ENCODE data around the gene CIP2A. TPM values are rescaled to one million over a fixed set of nuclear protein-coding genes. Genes with fewer than 3 reads are reported as not detected.

The CIP2A gene
- total RNA-seq (2012; rRNA removed) (27.8 and 31.7 TPM in 2 replicates), polyA plus RNA-seq (2012; rRNA removed) (8.5 and 11.9 TPM in 2 replicates), Bru-seq, nascent RNA (percentile 57 among the genes with signal in this experiment), BruChase-seq, experiment 1, labeled RNA remaining after a 6-hour chase (percentile 49 among the genes with signal in this experiment), BruChase-seq, experiment 2, labeled RNA remaining after a 2-hour chase (percentile 50 among the genes with signal in this experiment)
- 1.7 and 3.1 TPM in 2 replicates for polyA plus RNA-seq (2012; cell fraction: cytosol; rRNA removed)
- polyA plus RNA-seq (2012; cell fraction: nucleus; rRNA removed; ENCODE audit: low replicate concordance): 1.7 and 4.7 TPM in 2 replicates
- long read RNA-seq, partial matches to known transcripts: 6 of 7 reads
- long read RNA-seq, other reads (novel, unspliced or antisense): 1 of 7 reads

- Histone ChIP-seq H2BK120ac (ENCODE audit: low read depth, low read length) (peak within 1 kb of the TSS; percentile 82), H3K56ac (ENCODE audit: extremely low read depth, insufficient read depth, low read length) (peak within 1 kb of the TSS; percentile 92), H3K36me3 (ENCODE audit: control insufficient read depth, insufficient read depth, low read length) (no peaks in the 10 kb centered on the region), H4K5ac (ENCODE audit: low read depth, low read length) (peak within 1 kb of the TSS; percentile 95), H2AK9ac (replicated peaks; ENCODE audit: low read depth, low read length, poor library complexity) (peak within 1 kb of the TSS; percentile 60), H2BK20ac (ENCODE audit: low read depth, low read length) (no peak within 1 kb of the TSS), H3K4me3 (ENCODE audit: insufficient read depth, low read depth, low read length) (peak within 1 kb of the TSS; percentile 70), H3K4me2 (ENCODE audit: low read depth, low read length) (peak within 1 kb of the TSS; percentile 85), H2BK15ac (ENCODE audit: low read depth, low read length) (peak within 1 kb of the TSS; percentile 6; the same call in 1 of the 3 replicates), H3K23ac (ENCODE audit: low read depth, low read length) (peak within 1 kb of the TSS; percentile 95), H3K14ac (replicated peaks; ENCODE audit: low read depth, low read length) (peak within 1 kb of the TSS; percentile 97), H4K8ac (ENCODE audit: low read depth in 2 of 2, low read length in 2 of 2) (peak within 1 kb of the TSS; percentile 89 to 96), H3K79me1 (ENCODE audit: low read depth in 1 of 2, low read length in 2 of 2) (peaks cover 2 to 31% of the 10 kb centered on the region in 2 experiments; a peak in 3 of 4 replicates), H3K9ac (ENCODE audit: low read depth, low read length) (peak within 1 kb of the TSS; percentile 97), H4K91ac (ENCODE audit: insufficient read depth, low read depth, low read length) (peak within 1 kb of the TSS; percentile 97), H2AFZ (replicated peaks; ENCODE audit: low read length, poor library complexity) (peak within 1 kb of the TSS; percentile 98), H4K20me1 (ENCODE audit: insufficient read depth, low read length) (no peaks in the 10 kb centered on the region), H3K9me1 (ENCODE audit: insufficient read depth, low read length) (no peaks in the 10 kb centered on the region), H3K4ac (ENCODE audit: low read depth, low read length) (peak within 1 kb of the TSS; percentile 98), H3K9me3 (ENCODE audit: control insufficient read depth, insufficient read depth, low read length) (no peaks in the 10 kb centered on the region), H3K27me3 (ENCODE audit: control insufficient read depth, insufficient read depth, low read length) (no peaks in the 10 kb centered on the region), H3K4me1 (ENCODE audit: control insufficient read depth, insufficient read depth, low read length) (no peaks in the 10 kb centered on the region), H2BK5ac (ENCODE audit: low read depth, low read length, poor library complexity, severe bottlenecking) (peak within 1 kb of the TSS; percentile 96), H3K18ac (ENCODE audit: low read depth, low read length) (peak within 1 kb of the TSS; percentile 95), H2AK5ac (ENCODE audit: low read depth, low read length) (peak within 1 kb of the TSS; percentile 23; the same call in 1 of the 2 replicates), H3K27ac (ENCODE audit: insufficient read depth, low read length) (peak within 1 kb of the TSS; percentile 92)
- DNase-seq (peak; percentile 94), ATAC-seq (ENCODE audit: low read depth) (peak; percentile 97)
- ChIA-PET POLR2A (ENCODE audit: unreplicated experiment) (interaction anchor here (0.6 kb wide), 1 partner anchor 24 kb away, joined by 3 read pairs; no protein-coding TSS in a partner anchor), CTCF (interaction anchor here (0.9 to 1.1 kb wide), 2 partner anchors 12 to 13 kb away, joined by 3 read pairs; no protein-coding TSS in a partner anchor)
- WGBS, 2 experiments (ENCODE audit: extremely low coverage in 2 of 2, insufficient read length in 1 of 2): 0% methylated on average over 6 of the region's 59 CpGs; no CpG with 5 or more reads in 1 of the 2 experiments
- in situ Hi-C loops (cut with MboI; ENCODE audit: low sequenced_read_pairs) (no loop called here), intact Hi-C loops (cut with micrococcal nuclease) (no loop called here), dilution Hi-C loops (cut with HindIII; ENCODE audit: low sequenced_read_pairs, unreplicated experiment) (no loop called here)
- TSS peak; percentile 92 for BruUV-seq (replicated peaks)
- TF ChIP-seq ELK1 (IDR thresholded peaks at IDR 0.05; ENCODE audit: borderline replicate concordance, low read depth, low read length) (no peak), CTCF (conservative IDR thresholded peaks at IDR 0.05; ENCODE audit: low read depth, low read length) (no peak), RFX5 (IDR thresholded peaks at IDR 0.05; ENCODE audit: low read depth, low read length) (no peak), POLR2A (IDR thresholded peaks at IDR 0.05; ENCODE audit: low read depth, low read length) (peak; percentile 95), RCOR1 (IDR thresholded peaks at IDR 0.05; ENCODE audit: insufficient replicate concordance, low read length) (no peak), NFE2L2 (IDR thresholded peaks at IDR 0.05; ENCODE audit: low read depth, low read length) (no peak), CHD1 (IDR thresholded peaks at IDR 0.05; ENCODE audit: low read depth, low read length) (no peak), FOS (IDR thresholded peaks at IDR 0.05; ENCODE audit: low read depth, low read length) (0 out of 2 replicates have a peak, but pooled peaks have one; percentile 4), MAFK (IDR thresholded peaks at IDR 0.05; ENCODE audit: low read depth, low read length) (no peak), CEBPB (IDR thresholded peaks at IDR 0.05; ENCODE audit: low read depth, low read length) (no peak), SMC3 (IDR thresholded peaks at IDR 0.05; ENCODE audit: low read depth, low read length) (no peak), BHLHE40 (IDR thresholded peaks at IDR 0.05; ENCODE audit: low read depth, low read length) (no peak), RAD21 (IDR thresholded peaks at IDR 0.05; ENCODE audit: low read length) (no peak)
Measured at GRCh38 chr3:108589081-108589997, at the start of gene CIP2A, which contains the start of gene DZIP3. Gene CIP2A (minus strand): TSS chr3:108589438. CDS start chr3:108589375, 63 bp downstream. Gene DZIP3 (plus strand): TSS chr3:108589722. CDS start chr3:108605407, 15,685 bp downstream.
